IMR-90 (cell line): ENCODE data around the gene KLHL40. TPM values are rescaled to one million over a fixed set of nuclear protein-coding genes. Genes with fewer than 3 reads are reported as not detected.

Experiments used
- ATAC-seq: fragments of 200-7000 bp; cut with Tn5 transposase; 2 replicates; pipeline ENCODE4 v1.9.1; 2020; ENCODE audit warnings: low read depth, mild to moderate bottlenecking, moderate library complexity
- BruUV-seq: library from RNA; stranded (reverse); fragments of 400-500 nt; replicated peaks from 2 replicates; lab custom pipeline; 2021; lab: Mats Ljungman, UMichigan
- CTCF ChIA-PET: fragments of 300-600 bp; formaldehyde crosslinking; extraction: SDS; loops from one replicate; lab custom pipeline; 2021; ENCODE audit warnings: antibody characterized with exemption; lab: Yijun Ruan, JAX
- POLR2A ChIA-PET: fragments of 300-600 bp; sonication (Branson Sonifier 250); formaldehyde crosslinking; loops from one replicate; lab custom pipeline; 2022; ENCODE audit warnings: antibody characterized with exemption; ENCODE audit not compliant: unreplicated experiment; lab: Charles Lee
- DNase-seq: peaks from one replicate; pipeline ENCODE4 v3.0.0; 2013
- H2AFZ ChIP-seq: replicated peaks from 2 replicates; pipeline ENCODE3; 2013; ENCODE audit warnings: low read length, mild to moderate bottlenecking; ENCODE audit not compliant: poor library complexity
- H2AK5ac ChIP-seq: 2 replicates; pipeline ENCODE4 v1.6.1; 2013; ENCODE audit warnings: low read depth, low read length, inconsistent platforms
- H2AK9ac ChIP-seq: replicated peaks from 2 replicates; pipeline ENCODE3; 2013; ENCODE audit warnings: mild to moderate bottlenecking, low read depth, low read length, moderate library complexity; ENCODE audit not compliant: poor library complexity
- H2BK120ac ChIP-seq: 2 replicates; pipeline ENCODE4 v1.6.1; 2013; ENCODE audit warnings: low read depth, low read length, inconsistent platforms
- H2BK15ac ChIP-seq: 3 replicates; pipeline ENCODE4 v1.6.1; 2013; ENCODE audit warnings: low read depth, low read length, inconsistent platforms
- H2BK20ac ChIP-seq: 2 replicates; pipeline ENCODE4 v1.6.1; 2013; ENCODE audit warnings: low read depth, mild to moderate bottlenecking, inconsistent platforms, low read length, moderate library complexity
- H2BK5ac ChIP-seq: 2 replicates; pipeline ENCODE4 v1.6.1; 2013; ENCODE audit warnings: mild to moderate bottlenecking, low read depth, low read length, inconsistent platforms; ENCODE audit not compliant: poor library complexity, severe bottlenecking
- H3K14ac ChIP-seq: replicated peaks from 2 replicates; pipeline ENCODE4 v1.6.1; 2013; ENCODE audit warnings: low read depth, low read length, inconsistent platforms
- H3K18ac ChIP-seq: 2 replicates; pipeline ENCODE4 v1.6.1; 2013; ENCODE audit warnings: low read depth, low read length, control low read depth
- H3K23ac ChIP-seq: 2 replicates; pipeline ENCODE4 v1.6.1; 2013; ENCODE audit warnings: low read depth, low read length, inconsistent platforms
- H3K27ac ChIP-seq: 2 replicates; pipeline ENCODE4 v1.5.1; 2013; ENCODE audit warnings: mild to moderate bottlenecking, control low read depth, low read length; ENCODE audit not compliant: insufficient read depth
- H3K27me3 ChIP-seq: 2 replicates; pipeline ENCODE4 v1.6.1; 2013; ENCODE audit warnings: low read length; ENCODE audit not compliant: control insufficient read depth, insufficient read depth
- H3K36me3 ChIP-seq: 2 replicates; pipeline ENCODE4 v1.6.1; 2013; ENCODE audit warnings: low read length, mixed read lengths; ENCODE audit not compliant: control insufficient read depth, insufficient read depth
- H3K4ac ChIP-seq: 2 replicates; pipeline ENCODE4 v1.6.1; 2013; ENCODE audit warnings: low read depth, low read length, inconsistent platforms
- H3K4me1 ChIP-seq: 2 replicates; pipeline ENCODE4 v1.6.1; 2013; ENCODE audit warnings: low read length, mixed read lengths; ENCODE audit not compliant: control insufficient read depth, insufficient read depth
- H3K4me2 ChIP-seq: 2 replicates; pipeline ENCODE4 v1.6.1; 2013; ENCODE audit warnings: low read depth, mild to moderate bottlenecking, control low read depth, low read length, moderate library complexity
- H3K4me3 ChIP-seq: 2 replicates; pipeline ENCODE4 v1.5.1; 2013; ENCODE audit warnings: low read depth, mild to moderate bottlenecking, control low read depth, low read length, moderate library complexity; ENCODE audit not compliant: insufficient read depth
- H3K56ac ChIP-seq: 2 replicates; pipeline ENCODE4 v1.6.1; 2013; ENCODE audit warnings: low read length, inconsistent platforms; ENCODE audit not compliant: insufficient read depth; ENCODE audit errors: extremely low read depth
- H3K79me1 ChIP-seq, 2 experiments: 2 replicates each; pipeline ENCODE4 v1.6.1; 2013; ENCODE audit warnings: low read length in 2 of 2, inconsistent platforms in 1 of 2, low read depth in 1 of 2
- H3K9ac ChIP-seq: 2 replicates; pipeline ENCODE4 v1.6.1; 2013; ENCODE audit warnings: low read depth, low read length, control low read depth
- H3K9me1 ChIP-seq: 2 replicates; pipeline ENCODE4 v1.6.1; 2013; ENCODE audit warnings: low read length, inconsistent platforms; ENCODE audit not compliant: insufficient read depth
- H3K9me3 ChIP-seq: 2 replicates; pipeline ENCODE4 v1.6.1; 2013; ENCODE audit warnings: low read length; ENCODE audit not compliant: control insufficient read depth, insufficient read depth
- H4K20me1 ChIP-seq: 2 replicates; pipeline ENCODE4 v1.6.1; 2013; ENCODE audit warnings: low read length, inconsistent platforms; ENCODE audit not compliant: insufficient read depth
- H4K5ac ChIP-seq: 2 replicates; pipeline ENCODE4 v1.6.1; 2013; ENCODE audit warnings: mild to moderate bottlenecking, low read depth, low read length, control low read depth
- H4K8ac ChIP-seq, 2 experiments: 2 replicates each; pipeline ENCODE4 v1.6.1; 2013; ENCODE audit warnings: low read depth in 2 of 2, low read length in 2 of 2, control low read depth in 1 of 2, inconsistent platforms in 1 of 2
- H4K91ac ChIP-seq: 2 replicates; pipeline ENCODE4 v1.6.1; 2013; ENCODE audit warnings: low read depth, low read length, inconsistent platforms; ENCODE audit not compliant: insufficient read depth
- MXI1 ChIP-seq: IDR thresholded peaks from 2 replicates; pipeline ENCODE4 v1.6.1; 2012; ENCODE audit warnings: low read depth, mild to moderate bottlenecking, low read length, moderate library complexity, borderline replicate concordance
- RCOR1 ChIP-seq: IDR thresholded peaks from 2 replicates; pipeline ENCODE4 v1.6.1; 2012; ENCODE audit warnings: mild to moderate bottlenecking, low read length, improper control_type of control experiment; ENCODE audit not compliant: insufficient replicate concordance
- WGBS, 2 experiments: methylation state at CpG; one replicate each; pipeline versions ENCODE4 v1.1.5 to v1.1.7; 2013; ENCODE audit warnings: missing lambda C conversion rate in 2 of 2; ENCODE audit not compliant: insufficient read length in 1 of 2; ENCODE audit errors: extremely low coverage in 2 of 2; 5-methylcytosine and 5-hydroxymethylcytosine counted together
- dilution Hi-C: fragments of 300-500 bp; cut with HindIII; formaldehyde crosslinking; loops from one replicate; pipeline ENCODE4 v1.14.3; 2018; ENCODE audit warnings: low sequenced_read_pairs; ENCODE audit not compliant: unreplicated experiment
- in situ Hi-C: fragments of 300-500 bp; cut with MboI; formaldehyde crosslinking; loops from 3 replicates; pipeline ENCODE4 v1.14.3; 2019; ENCODE audit warnings: low sequenced_read_pairs, inconsistent platforms, mixed read lengths
- intact Hi-C: fragments of 100-400 bp; cut with micrococcal nuclease; formaldehyde crosslinking; loops from 2 replicates; pipeline ENCODE4 v1.10.0; 2022
- polyA plus RNA-seq, 3 experiments: library from polyadenylated mRNA; depleted of rRNA; stranded (reverse); fragments of >200 nt; gene quantifications; 2 replicates each; pipeline ENCODE4 v1.2.3, GENCODE V29; 2012; ENCODE audit warnings: low replicate concordance in 1 of 3
- total RNA-seq: library from RNA; depleted of rRNA; stranded (reverse); fragments of >200 nt; gene quantifications from 2 replicates; pipeline ENCODE4 v1.2.3, GENCODE V29; 2012

KLHL40 gene
- total and polyA plus RNA-seq, 2 of the 4 experiments (the other 2 are of a cell fraction): not detected

DNA sequence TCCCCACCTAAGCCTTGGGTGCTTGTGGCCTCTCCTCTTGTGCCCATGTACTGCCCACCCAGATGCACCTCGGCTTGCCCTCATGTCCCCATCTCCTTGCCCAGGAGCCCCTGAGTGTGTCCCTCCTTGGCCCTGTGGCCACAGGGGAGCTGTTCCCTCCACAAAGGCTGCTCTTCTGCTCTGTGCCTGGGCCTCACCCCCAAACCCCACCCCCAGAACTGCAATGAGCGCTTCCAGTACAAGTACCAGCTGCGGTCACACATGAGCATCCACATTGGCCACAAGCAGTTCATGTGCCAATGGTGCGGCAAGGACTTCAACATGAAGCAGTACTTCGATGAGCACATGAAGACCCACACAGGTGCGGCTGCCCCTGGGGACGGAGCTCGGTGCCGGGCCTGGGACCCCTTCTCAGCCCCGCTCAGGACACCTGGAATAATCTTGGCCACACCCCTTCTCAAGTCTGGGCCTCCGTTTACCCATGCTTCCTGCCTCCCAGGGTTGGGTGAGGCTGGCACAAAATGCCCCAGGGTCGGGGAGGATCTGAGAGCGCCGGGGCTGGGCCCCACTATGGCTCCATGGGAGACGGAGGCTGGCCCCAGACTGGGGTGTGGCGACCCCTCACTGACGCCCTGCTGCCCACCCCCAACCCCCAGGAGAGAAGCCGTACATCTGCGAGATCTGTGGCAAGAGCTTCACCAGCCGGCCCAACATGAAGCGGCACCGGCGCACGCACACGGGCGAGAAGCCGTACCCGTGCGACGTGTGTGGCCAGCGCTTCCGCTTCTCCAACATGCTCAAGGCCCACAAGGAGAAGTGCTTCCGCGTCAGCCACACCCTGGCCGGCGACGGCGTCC, 21.5 kb upstream of the KLHL40 start:
- Histone ChIP-seq H4K91ac (no peak overlapping the region), H2BK20ac (no peak overlapping the region), H4K20me1 (peaks cover 18% of the 10 kb centered on the region), H3K4me3 (no peak overlapping the region), H3K36me3 (peaks cover 16% of the 10 kb centered on the region; the same call in 1 of the 2 replicates), H2BK5ac (no peak overlapping the region), H3K27me3 (no peaks in the 10 kb centered on the region), H3K9ac (no peak overlapping the region), H2AFZ (peak overlapping the region; percentile 41), H2BK120ac (no peak overlapping the region), H4K5ac (no peak overlapping the region), H2BK15ac (no peak overlapping the region), H3K56ac (no peak overlapping the region), H3K4me1 (peaks cover 6% of the 10 kb centered on the region; the same call in 1 of the 2 replicates), H3K23ac (no peak overlapping the region), H3K4ac (no peak overlapping the region), H4K8ac (no peak overlapping the region), H2AK9ac (no peak overlapping the region), H3K18ac (no peak overlapping the region), H3K27ac (no peak overlapping the region), H3K9me1 (peaks cover 14% of the 10 kb centered on the region), H3K79me1 (peaks cover 0 to 17% of the 10 kb centered on the region in 2 experiments; a peak in 2 of 4 replicates), H2AK5ac (no peak overlapping the region), H3K4me2 (no peak overlapping the region), H3K14ac (no peak overlapping the region), H3K9me3 (no peaks in the 10 kb centered on the region; the same call in 1 of the 2 replicates)
- WGBS, 2 experiments: 88% methylated on average over 15 of the region's 38 CpGs; no CpG with 5 or more reads in 1 of the 2 experiments
- TF ChIP-seq RCOR1: no peak
- no peak for TF ChIP-seq MXI1
- ATAC-seq (no peak), DNase-seq (no peak)
- ChIA-PET CTCF (no interaction called here), POLR2A (no interaction called here)
- dilution Hi-C loops: no loop called here
- in situ Hi-C loops: no loop called here
- intact Hi-C loops: no loop called here
- no TSS peak for BruUV-seq
